Stimulated activated CD4-positive, alpha-beta T cell treated with anti-CD3 and anti-CD28 coated beads, Interleukin-4, amount 100 ng/mL, for 4 hours (primary cell): Measurements from ENCODE around the gene DIMT1.

ENCODE experiments used
- DNase-seq, 2 experiments: peaks; one replicate each; pipeline ENCODE4 v3.0.0-alpha.2; 2020

Gene DIMT1

GRCh38 chr5:62369039-62369438 is 34.7 kb downstream of the DIMT1 start:
- no peak for DNase-seq

- DNase-seq: no peak
Observed at GRCh38 chr5:62362701-62363100, 41.0 kb downstream of the DIMT1 start.

GRCh38 chr5:62354028-62354874 is 49.5 kb downstream of the DIMT1 start:
- no peak for DNase-seq

- no peak for DNase-seq
Observed at GRCh38 chr5:62348723-62349481, 54.8 kb downstream of the DIMT1 start.

GRCh38 chr5:62347928-62348327 is 55.8 kb downstream of the DIMT1 start:
- DNase-seq: no peak

- DNase-seq: no peak
Observed at GRCh38 chr5:62346748-62347147, 57.0 kb downstream of the DIMT1 start.

- DNase-seq: no peak
Observed at GRCh38 chr5:62343428-62343827, 60.3 kb downstream of the DIMT1 start.

- DNase-seq: no peak
Observed at GRCh38 chr5:62342476-62342837, 61.2 kb downstream of the DIMT1 start.

- no peak for DNase-seq
Observed at GRCh38 chr5:62341783-62342475, 61.8 kb downstream of the DIMT1 start.

- DNase-seq: no peak
Observed at GRCh38 chr5:62340979-62341378, 62.7 kb downstream of the DIMT1 start.

- no peak for DNase-seq
Observed at GRCh38 chr5:62340392-62340791, 63.3 kb downstream of the DIMT1 start.
